Suppressor macrophage treated with lipopolysaccharide for 4 hours (primary cell): ENCODE measurements around the gene PSMB1.

Experiments
- DNase-seq: peaks from one replicate; pipeline ENCODE4 v3.0.0-alpha.2; 2020

The PSMB1 gene

DNA sequence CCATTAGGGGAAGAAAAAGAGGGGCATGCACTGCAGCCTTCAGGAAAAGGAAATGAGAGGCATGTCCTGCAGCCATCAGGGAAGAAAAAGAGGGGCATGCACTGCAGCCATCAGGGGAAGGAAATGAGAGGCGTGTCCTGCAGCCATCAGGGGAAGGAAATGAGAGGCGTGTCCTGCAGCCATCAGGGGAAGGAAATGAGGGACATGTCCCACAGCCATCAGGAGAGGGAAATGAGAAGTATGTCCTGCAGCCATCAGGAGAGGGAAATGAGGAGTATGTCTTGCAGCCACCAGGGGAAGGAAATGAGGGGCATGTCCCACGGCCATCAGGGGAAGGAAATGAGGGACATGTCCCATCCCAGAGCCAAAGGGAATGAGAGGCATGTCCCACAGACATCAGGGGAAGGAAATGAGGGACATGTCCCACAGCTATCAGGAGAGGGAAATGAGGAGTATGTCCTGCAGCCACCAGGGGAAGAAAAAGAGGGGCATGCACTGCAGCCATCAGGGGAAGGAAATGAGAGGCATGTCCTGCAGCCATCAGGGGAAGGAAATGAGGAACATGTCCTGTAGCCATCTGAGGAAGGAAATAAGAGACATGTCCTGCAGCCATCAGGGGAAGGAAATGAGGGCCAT is 52.0 kb downstream of the PSMB1 start:
- DNase-seq: no peak

DNA sequence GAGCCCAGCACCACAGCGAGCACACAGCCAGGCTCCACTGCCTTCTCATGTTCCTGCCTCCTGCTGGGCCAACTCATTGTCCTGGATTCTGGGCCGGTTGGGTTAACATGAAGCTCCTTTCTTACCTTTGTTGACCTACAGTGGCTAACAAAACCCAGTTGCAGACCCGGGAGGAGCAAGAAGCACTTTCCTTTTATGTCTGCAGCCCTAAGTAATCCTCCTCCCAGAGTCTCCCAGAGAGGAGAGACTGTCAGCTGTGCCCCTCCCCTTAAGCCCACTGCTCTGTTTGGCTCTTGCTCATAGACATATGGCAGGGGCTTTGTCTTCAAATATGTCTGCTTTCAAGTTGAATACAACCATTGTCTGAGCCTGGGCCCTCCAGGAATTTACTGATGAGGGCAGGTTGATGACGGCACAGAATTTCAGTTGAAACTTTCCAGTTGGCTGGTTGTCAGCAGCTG is 55.2 kb downstream of the PSMB1 start:
- no peak for DNase-seq

DNA sequence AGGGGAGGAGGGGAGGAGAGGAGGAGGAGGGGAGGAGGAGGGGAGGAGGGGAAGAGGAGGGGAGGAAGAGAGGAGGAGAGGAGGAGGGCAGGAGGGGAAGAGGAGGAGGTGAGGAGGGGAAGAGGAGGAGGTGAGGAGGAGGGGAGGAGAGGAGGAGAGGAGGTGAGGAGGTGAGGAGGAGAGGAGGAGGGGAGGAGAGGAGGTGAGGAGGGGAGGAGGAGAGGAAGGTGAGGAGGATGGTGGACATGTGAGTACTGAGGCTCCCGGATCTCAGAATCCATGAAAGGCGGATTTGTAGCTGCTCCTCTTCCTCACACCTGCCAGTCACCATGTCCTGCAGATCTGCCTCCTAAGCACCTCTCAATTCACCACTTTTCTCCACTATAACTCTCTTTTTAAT is 59.8 kb downstream of the PSMB1 start:
- DNase-seq: no peak

DNA sequence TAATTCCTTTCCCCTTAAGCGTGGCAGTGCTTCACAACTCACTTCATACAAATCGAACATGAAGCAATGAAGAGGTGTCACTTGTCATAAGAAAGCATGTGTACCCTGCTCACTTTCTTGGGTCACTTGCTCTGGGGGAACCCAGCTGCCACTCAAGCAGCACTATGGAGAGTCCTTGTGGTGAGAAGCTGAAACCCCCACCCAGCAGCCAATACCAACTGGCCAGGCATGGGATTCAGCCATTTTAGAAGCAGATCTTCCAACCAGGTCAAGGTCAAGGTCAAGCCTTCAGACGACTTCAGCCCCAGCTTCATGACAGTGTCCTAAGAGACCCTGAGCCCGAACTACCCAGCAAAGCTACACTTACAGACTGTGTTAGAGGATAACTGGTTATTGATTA is 62.8 kb downstream of the PSMB1 start:
- DNase-seq: no peak

DNA sequence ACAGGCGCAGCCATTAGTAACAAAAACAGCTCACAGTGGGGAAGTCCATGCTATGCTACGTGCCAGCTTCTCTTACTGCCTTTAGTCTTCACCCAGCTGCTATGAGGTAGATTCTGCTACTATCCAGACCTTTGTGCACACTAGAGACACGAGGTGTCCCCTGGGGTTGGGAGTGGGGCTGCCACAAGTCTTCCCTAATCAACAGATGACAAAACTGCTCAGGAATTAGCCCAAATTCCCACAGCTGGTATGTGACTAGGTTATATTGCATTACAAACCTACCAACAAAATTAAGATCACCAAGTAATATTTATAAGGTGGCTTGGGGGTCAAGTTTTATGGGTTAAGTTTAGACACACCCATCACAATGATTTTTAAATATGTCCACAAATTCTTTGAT is 63.3 kb downstream of the PSMB1 start:
- no peak for DNase-seq

DNA sequence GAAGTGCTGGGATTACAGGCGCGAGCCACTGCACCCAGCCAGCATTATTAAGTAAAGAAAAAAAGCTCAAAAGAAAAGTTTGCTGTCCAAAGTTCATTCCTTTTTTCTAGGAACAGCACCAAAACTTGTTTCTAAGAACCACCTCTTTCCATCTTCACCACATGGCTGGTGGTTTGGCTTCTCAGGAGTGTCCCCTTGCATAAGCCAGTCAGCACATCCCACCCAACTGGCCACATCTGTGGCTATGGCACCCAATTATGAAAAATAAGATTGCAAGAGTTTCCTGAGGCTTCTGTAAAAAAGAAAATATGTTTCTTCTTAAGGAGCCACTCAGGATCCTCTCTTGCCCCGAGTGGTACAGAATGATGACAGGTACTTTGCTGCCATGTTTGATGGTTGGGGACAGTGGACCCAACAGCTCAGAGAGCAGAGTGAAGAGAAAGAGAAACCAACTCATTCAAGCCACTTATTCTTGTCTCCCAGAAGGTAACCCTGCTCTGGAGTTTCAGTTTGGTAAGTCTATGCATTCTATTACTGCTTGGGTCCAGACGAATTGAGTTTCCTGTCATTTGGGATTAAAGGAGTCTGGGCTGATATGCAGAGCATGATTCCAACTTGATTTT is 65.3 kb downstream of the PSMB1 start:
- no peak for DNase-seq

DNA sequence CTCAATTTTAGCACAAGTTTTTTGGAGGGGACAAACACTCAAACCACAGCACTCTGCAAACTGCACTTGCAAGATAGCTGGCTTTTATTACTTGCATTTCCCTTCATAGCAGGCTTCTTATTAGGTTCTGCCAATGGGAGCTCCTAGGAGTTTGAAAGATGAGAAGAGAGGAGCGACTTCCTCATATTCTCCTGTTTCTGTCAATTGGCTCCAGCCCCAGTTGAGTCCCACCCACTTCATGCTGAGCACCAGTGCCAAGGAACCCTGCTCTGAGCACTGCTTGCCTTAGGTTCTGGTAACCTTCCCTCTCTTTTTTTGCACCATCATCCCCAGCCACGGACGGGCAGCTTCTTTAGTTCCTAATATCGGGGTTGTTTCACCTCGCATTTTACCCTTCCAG is 67.9 kb downstream of the PSMB1 start:
- DNase-seq: no peak
